H1 (cell line): ENCODE data around the gene ZFAND6. TPM values are rescaled to one million over a fixed set of nuclear protein-coding genes. Genes with fewer than 3 reads are reported as not detected.

Source experiments
- CHD1 ChIP-seq: IDR thresholded peaks from 2 replicates; pipeline ENCODE4 v1.6.1; 2012; ENCODE audit warnings: low read depth, low read length, improper control_type of control experiment
- JUN ChIP-seq: IDR thresholded peaks from 2 replicates; pipeline ENCODE4 v1.6.1; 2011; ENCODE audit warnings: low read depth, mild to moderate bottlenecking, improper control_type of control experiment, low read length
- RAD21 ChIP-seq, 2 experiments: IDR thresholded peaks in 1 of 2; conservative IDR thresholded peaks in 1 of 2; 2 replicates each; pipeline ENCODE4 v1.6.1; 2011; ENCODE audit warnings: low read depth in 2 of 2, low read length in 2 of 2, improper control_type of control experiment in 1 of 2, inconsistent platforms in 1 of 2, mild to moderate bottlenecking in 1 of 2, moderate library complexity in 1 of 2
- RNF2 ChIP-seq: fragments of 200-900, 300-1000 bp; sonication (generic); IDR thresholded peaks from 2 replicates; pipeline ENCODE4 v1.7.1; 2016; ENCODE audit warnings: borderline replicate concordance, low read depth, mild to moderate bottlenecking, antibody characterized with exemption, low read length; ENCODE audit not compliant: poor library complexity, severe bottlenecking; ENCODE audit errors: missing control alignments
- SIN3A ChIP-seq, 2 experiments: IDR thresholded peaks in 1 of 2; conservative IDR thresholded peaks in 1 of 2; 2 replicates each; pipeline ENCODE4 v1.6.1; 2011 to 2012; ENCODE audit warnings: low read length in 2 of 2, improper control_type of control experiment in 1 of 2, low read depth in 1 of 2, mild to moderate bottlenecking in 1 of 2
- TAF1 ChIP-seq: IDR thresholded peaks from 2 replicates; pipeline ENCODE4 v1.6.1; 2011; ENCODE audit warnings: mild to moderate bottlenecking, low read depth, low read length
- polyA plus RNA-seq, 7 experiments: library from polyadenylated mRNA; depleted of rRNA in 3 of 7; stranded (reverse) in 5 of 7; unstranded in 2 of 7; fragments of >200 nt in 5 of 7; fragments of 200-250 nt in 2 of 7; gene quantifications; 1 replicate in 5 of 7; 2 replicates in 1 of 7; 4 replicates in 1 of 7; pipeline versions ENCODE4 v1.2.1 to v1.2.3, GENCODE V29; 2011 to 2013; ENCODE audit warnings: missing spikeins in 2 of 7, mixed read lengths in 2 of 7
- total RNA-seq: library from RNA; stranded (reverse); fragmentation: NEBNext Ultra II Directional; extraction: Animal tissue kit (Norgen Biotek cat#: 25700); gene quantifications from 2 replicates; pipeline ENCODE4 v1.2.1, GENCODE V29; 2021
- TF ChIP-seq, protein P1 (sequence below), 3 experiments: IDR thresholded peaks; 1 replicate in 2 of 3; 2 replicates in 1 of 3; pipeline versions ENCODE4 v1.5.1 to v1.6.1; 2011; ENCODE audit warnings: low read length in 3 of 3, mild to moderate bottlenecking in 3 of 3, inconsistent platforms in 2 of 3, low read depth in 1 of 3, moderate library complexity in 1 of 3; ENCODE audit not compliant: insufficient read depth in 1 of 3; ENCODE audit errors: control extremely low read depth in 1 of 3

The ZFAND6 gene
- total and polyA plus RNA-seq, 2 of the 8 experiments (the other 6 are each of a cell fraction or from before 2014, with no cell fraction given) = 136 to 237 TPM

DNA sequence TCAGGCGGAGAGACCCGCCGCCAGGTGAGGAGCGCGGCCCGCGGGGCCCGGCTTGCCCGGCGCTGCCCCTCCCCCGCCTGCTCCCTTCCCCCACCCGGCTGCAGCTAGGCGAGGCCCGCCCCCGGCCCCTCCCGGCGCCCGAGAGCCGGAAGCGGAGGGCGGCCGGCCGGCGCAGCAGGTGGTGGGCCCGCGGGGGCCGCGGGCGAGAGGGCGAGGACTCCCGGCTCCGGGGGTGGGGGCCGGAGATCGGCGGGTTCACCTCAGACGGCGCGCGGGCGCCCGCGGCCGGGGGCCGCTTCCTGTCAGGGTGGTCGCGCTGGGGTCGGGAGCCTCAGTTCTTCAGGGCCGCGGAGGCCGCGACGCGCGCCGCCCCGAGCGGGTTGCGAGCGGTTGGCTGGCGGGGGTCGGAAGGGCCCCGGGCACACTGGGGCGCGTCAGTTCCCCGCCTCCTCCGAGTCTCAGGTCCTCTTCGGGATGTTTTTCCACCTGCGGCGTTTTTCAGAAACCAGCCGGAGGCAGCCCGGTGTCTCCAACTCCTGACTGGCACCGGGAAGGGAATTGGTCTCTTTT, 395 bp downstream of the ZFAND6 start (continued):
- TF ChIP-seq, protein P1, sequence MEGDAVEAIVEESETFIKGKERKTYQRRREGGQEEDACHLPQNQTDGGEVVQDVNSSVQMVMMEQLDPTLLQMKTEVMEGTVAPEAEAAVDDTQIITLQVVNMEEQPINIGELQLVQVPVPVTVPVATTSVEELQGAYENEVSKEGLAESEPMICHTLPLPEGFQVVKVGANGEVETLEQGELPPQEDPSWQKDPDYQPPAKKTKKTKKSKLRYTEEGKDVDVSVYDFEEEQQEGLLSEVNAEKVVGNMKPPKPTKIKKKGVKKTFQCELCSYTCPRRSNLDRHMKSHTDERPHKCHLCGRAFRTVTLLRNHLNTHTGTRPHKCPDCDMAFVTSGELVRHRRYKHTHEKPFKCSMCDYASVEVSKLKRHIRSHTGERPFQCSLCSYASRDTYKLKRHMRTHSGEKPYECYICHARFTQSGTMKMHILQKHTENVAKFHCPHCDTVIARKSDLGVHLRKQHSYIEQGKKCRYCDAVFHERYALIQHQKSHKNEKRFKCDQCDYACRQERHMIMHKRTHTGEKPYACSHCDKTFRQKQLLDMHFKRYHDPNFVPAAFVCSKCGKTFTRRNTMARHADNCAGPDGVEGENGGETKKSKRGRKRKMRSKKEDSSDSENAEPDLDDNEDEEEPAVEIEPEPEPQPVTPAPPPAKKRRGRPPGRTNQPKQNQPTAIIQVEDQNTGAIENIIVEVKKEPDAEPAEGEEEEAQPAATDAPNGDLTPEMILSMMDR (IDR thresholded peaks at IDR 0.05; ENCODE audit: control extremely low read depth in 1 of 3, insufficient read depth in 1 of 3, low read depth in 1 of 3, low read length in 3 of 3) = no peak
- TF ChIP-seq TAF1 = peak; percentile 48; the same call in 1 of the 2 replicates
- TF ChIP-seq SIN3A (conservative IDR thresholded peaks at IDR 0.05 in 1 of 2, IDR thresholded peaks at IDR 0.05 in 1 of 2; ENCODE audit: low read depth in 1 of 2, low read length in 2 of 2) = 0 out of 4 replicates have a peak, but pooled peaks of 1 of the 2 experiments have one; percentile 5
- no peak for TF ChIP-seq CHD1
- TF ChIP-seq JUN = no peak
- no peak for TF ChIP-seq RNF2
- TF ChIP-seq RAD21 (IDR thresholded peaks at IDR 0.05 in 1 of 2, conservative IDR thresholded peaks at IDR 0.05 in 1 of 2; ENCODE audit: low read depth in 2 of 2, low read length in 2 of 2) = no peak
